ENCODE measurements around the gene FKRP. TPM values are rescaled to one million over a fixed set of nuclear protein-coding genes. Genes with fewer than 3 reads are reported as not detected.
A peak's percentile ranks its signal among the peaks of the same experiment; 100 is the strongest.

The FKRP gene
- total RNA-seq, 2 experiments from 2014 or later: 12.1 to 16.2 TPM

- POLR2A ChIA-PET: interaction anchor here (1.0 kb wide), 1 partner anchor 16 kb away, joined by 3 read pairs; no protein-coding TSS in a partner anchor
- DNase-seq: no peak
These were observed 19.3 kb upstream of the FKRP start for GRCh38 chr19:46726551-46726950.

GRCh38 chr19:46726971-46727501 lies 18.8 kb upstream of the FKRP start:
- Mint-ChIP-seq H3K4me3 (no peak overlapping the region), H3K4me1 (peaks cover 20% of the 10 kb centered on the region), H3K27ac (no peak overlapping the region), H3K27me3 (no peaks in the 10 kb centered on the region), H3K36me3 (ENCODE audit: low read depth) (peaks cover 43% of the 10 kb centered on the region), H3K9me3 (ENCODE audit: low read depth) (no peaks in the 10 kb centered on the region)
- ChIA-PET CTCF (interaction anchor here (0.5 to 3.7 kb wide), 7 partner anchors 11 to 207 kb away, joined by 3 to 62 read pairs (median 4); partner anchors contain the start of gene DACT3), POLR2A (interaction anchor here (1.0 kb wide), 1 partner anchor 15 kb away, joined by 3 read pairs; no protein-coding TSS in a partner anchor)
- DNase-seq (no peak), ATAC-seq (no peak)
- intact Hi-C loops (cut with DNase I, micrococcal nuclease): loop anchor here in 1 of 2 experiments (5.0 kb wide), 1 partner anchor 35 kb away; no protein-coding TSS in a partner anchor

More at GRCh38 chr19:46726551-46726950, 19.3 kb upstream of the FKRP start:
- Mint-ChIP-seq H3K9me3 (ENCODE audit: low read depth) (no peaks in the 10 kb centered on the region), H3K36me3 (ENCODE audit: low read depth) (peaks cover 44% of the 10 kb centered on the region), H3K27ac (no peak overlapping the region), H3K4me3 (no peak overlapping the region), H3K4me1 (peaks cover 15% of the 10 kb centered on the region), H3K27me3 (no peaks in the 10 kb centered on the region)
- intact Hi-C loops (cut with DNase I, micrococcal nuclease): loop anchor here in 1 of 2 experiments (5.0 kb wide), 1 partner anchor 34 kb away; no protein-coding TSS in a partner anchor
- CTCF ChIA-PET: interaction anchor here (0.7 to 3.7 kb wide), 5 partner anchors 11 to 206 kb away, joined by 3 to 62 read pairs (median 4); no protein-coding TSS in a partner anchor
- ATAC-seq: no peak

- intact Hi-C loops (cut with DNase I, micrococcal nuclease): loop anchor here (1.0 to 5.0 kb wide), 4 partner anchors 23 to 198 kb away; no protein-coding TSS in a partner anchor
- no peak for DNase-seq
- POLR2A ChIA-PET: no interaction called here
- Mint-ChIP-seq H3K9me3 (ENCODE audit: low read depth) (no peaks in the 10 kb centered on the region), H3K4me1 (peaks cover 22% of the 10 kb centered on the region), H3K36me3 (ENCODE audit: low read depth) (peaks cover 41% of the 10 kb centered on the region), H3K4me3 (no peak overlapping the region), H3K27ac (no peak overlapping the region), H3K27me3 (no peaks in the 10 kb centered on the region)
- no peak for ATAC-seq
- CTCF ChIA-PET: interaction anchor here (0.5 to 3.7 kb wide), 13 partner anchors 10 to 279 kb away, joined by 3 to 62 read pairs (median 4); partner anchors contain the start of genes CALM3 and DACT3
These were observed 18.1 kb upstream of the FKRP start for GRCh38 chr19:46727757-46728156.

GRCh38 chr19:46728208-46728607 lies 17.6 kb upstream of the FKRP start:
- Mint-ChIP-seq H3K27me3 (no peaks in the 10 kb centered on the region), H3K4me3 (no peak overlapping the region), H3K36me3 (ENCODE audit: low read depth) (peaks cover 41% of the 10 kb centered on the region), H3K4me1 (peaks cover 22% of the 10 kb centered on the region), H3K9me3 (ENCODE audit: low read depth) (no peaks in the 10 kb centered on the region), H3K27ac (no peak overlapping the region)
- ChIA-PET CTCF (interaction anchor here (0.6 to 3.7 kb wide), 22 partner anchors 9 to 911 kb away, joined by 3 to 62 read pairs (median 4); partner anchors contain the start of genes CALM3 and DACT3), POLR2A (no interaction called here)
- DNase-seq: no peak
- intact Hi-C loops (cut with DNase I, micrococcal nuclease): loop anchor here (1.0 to 5.0 kb wide), 4 partner anchors 24 to 199 kb away; no protein-coding TSS in a partner anchor
- ATAC-seq: no peak

GRCh38 chr19:46728693-46729339 lies 17.0 kb upstream of the FKRP start:
- H3K27me3 Mint-ChIP-seq: no peaks in the 10 kb centered on the region
- intact Hi-C loops (cut with DNase I, micrococcal nuclease): loop anchor here (1.0 to 5.0 kb wide), 4 partner anchors 25 to 200 kb away; no protein-coding TSS in a partner anchor
- no peaks in the 10 kb centered on the region for H3K9me3 Mint-ChIP-seq (ENCODE audit: low read depth)
- no peak overlapping the region for H3K4me3 Mint-ChIP-seq
- DNase-seq (peak; percentile 89), ATAC-seq (peak; percentile 93)
- POLR2A ChIA-PET: interaction anchor here (0.6 to 1.2 kb wide), 2 partner anchors 9 to 384 kb away, joined by 3 read pairs; no protein-coding TSS in a partner anchor
- peaks cover 42% of the 10 kb centered on the region for H3K36me3 Mint-ChIP-seq (ENCODE audit: low read depth)
- H3K4me1 Mint-ChIP-seq: peaks cover 22% of the 10 kb centered on the region
- CTCF ChIA-PET: interaction anchor here (0.6 to 3.7 kb wide), 23 partner anchors 11 to 912 kb away, joined by 3 to 62 read pairs (median 4); partner anchors contain the start of genes CALM3 and DACT3
- no peak overlapping the region for H3K27ac Mint-ChIP-seq

- Mint-ChIP-seq H3K4me1 (peaks cover 22% of the 10 kb centered on the region), H3K36me3 (ENCODE audit: low read depth) (peaks cover 41% of the 10 kb centered on the region), H3K27me3 (no peaks in the 10 kb centered on the region), H3K4me3 (no peak overlapping the region), H3K27ac (no peak overlapping the region), H3K9me3 (ENCODE audit: low read depth) (no peaks in the 10 kb centered on the region)
- intact Hi-C loops (cut with DNase I, micrococcal nuclease): loop anchor here in 1 of 2 experiments (2.0 to 5.0 kb wide), 3 partner anchors 13 to 115 kb away; partner anchors contain the start of gene PRKD2
- ChIA-PET POLR2A (interaction anchor here (0.6 to 1.2 kb wide), 2 partner anchors 10 to 385 kb away, joined by 3 read pairs; no protein-coding TSS in a partner anchor), CTCF (interaction anchor here (0.9 to 3.7 kb wide), 10 partner anchors 12 to 115 kb away, joined by 3 to 62 read pairs (median 4); no protein-coding TSS in a partner anchor)
- no peak for DNase-seq
- no peak for ATAC-seq
These were observed 16.2 kb upstream of the FKRP start for GRCh38 chr19:46729696-46730095.

- Mint-ChIP-seq H3K27ac (no peak overlapping the region), H3K4me3 (no peak overlapping the region), H3K27me3 (no peaks in the 10 kb centered on the region), H3K4me1 (peaks cover 22% of the 10 kb centered on the region), H3K9me3 (ENCODE audit: low read depth) (no peaks in the 10 kb centered on the region), H3K36me3 (ENCODE audit: low read depth) (peaks cover 38% of the 10 kb centered on the region)
- ChIA-PET POLR2A (no interaction called here), CTCF (interaction anchor here (0.6 to 3.7 kb wide), 9 partner anchors 12 to 111 kb away, joined by 3 to 62 read pairs (median 4); no protein-coding TSS in a partner anchor)
- intact Hi-C loops (cut with DNase I, micrococcal nuclease): loop anchor here in 1 of 2 experiments (2.0 kb wide), 1 partner anchor 13 kb away; the partner anchor contains the start of gene PRKD2
- DNase-seq (no peak), ATAC-seq (no peak)
These were observed 15.7 kb upstream of the FKRP start for GRCh38 chr19:46730187-46730586.

- DNase-seq (no peak), ATAC-seq (no peak)
- POLR2A ChIA-PET: interaction anchor here (0.6 kb wide), 1 partner anchor 28 kb away, joined by 10 read pairs; no protein-coding TSS in a partner anchor
- CTCF ChIA-PET: interaction anchor here (0.6 to 1.8 kb wide), 7 partner anchors 11 to 111 kb away, joined by 3 to 5 read pairs (median 3); no protein-coding TSS in a partner anchor
- intact Hi-C loops (cut with DNase I, micrococcal nuclease): loop anchor here in 1 of 2 experiments (2.0 kb wide), 1 partner anchor 14 kb away; the partner anchor contains the start of gene PRKD2
- H3K27me3 Mint-ChIP-seq: no peaks in the 10 kb centered on the region
- H3K4me3 Mint-ChIP-seq: no peak overlapping the region
- H3K36me3 Mint-ChIP-seq (ENCODE audit: low read depth): peaks cover 38% of the 10 kb centered on the region
- no peak overlapping the region for H3K27ac Mint-ChIP-seq
- H3K9me3 Mint-ChIP-seq (ENCODE audit: low read depth): no peaks in the 10 kb centered on the region
- peaks cover 22% of the 10 kb centered on the region for H3K4me1 Mint-ChIP-seq
These were observed 15.3 kb upstream of the FKRP start for GRCh38 chr19:46730595-46730994.

GRCh38 chr19:46731007-46731501 lies 14.8 kb upstream of the FKRP start:
- Mint-ChIP-seq H3K9me3 (ENCODE audit: low read depth) (no peaks in the 10 kb centered on the region), H3K27me3 (no peaks in the 10 kb centered on the region), H3K36me3 (ENCODE audit: low read depth) (peaks cover 35% of the 10 kb centered on the region), H3K4me1 (peaks cover 22% of the 10 kb centered on the region), H3K27ac (no peak overlapping the region), H3K4me3 (no peak overlapping the region)
- intact Hi-C loops (cut with DNase I, micrococcal nuclease): loop anchor here in 1 of 2 experiments (2.0 kb wide), 1 partner anchor 14 kb away; the partner anchor contains the start of gene PRKD2
- DNase-seq: no peak
- ChIA-PET POLR2A (interaction anchor here (0.6 kb wide), 1 partner anchor 29 kb away, joined by 10 read pairs; no protein-coding TSS in a partner anchor), CTCF (interaction anchor here (0.8 to 1.8 kb wide), 8 partner anchors 11 to 87 kb away, joined by 3 to 5 read pairs (median 3); no protein-coding TSS in a partner anchor)
- no peak for ATAC-seq

GRCh38 chr19:46731584-46731983 lies 14.3 kb upstream of the FKRP start:
- ChIA-PET CTCF (interaction anchor here (0.9 to 1.8 kb wide), 5 partner anchors 17 to 88 kb away, joined by 3 to 5 read pairs (median 3); no protein-coding TSS in a partner anchor), POLR2A (no interaction called here)
- H3K27me3 Mint-ChIP-seq: no peaks in the 10 kb centered on the region
- peaks cover 35% of the 10 kb centered on the region for H3K36me3 Mint-ChIP-seq (ENCODE audit: low read depth)
- no peak overlapping the region for H3K4me3 Mint-ChIP-seq
- intact Hi-C loops (cut with DNase I, micrococcal nuclease): loop anchor here in 1 of 2 experiments (2.0 kb wide), 1 partner anchor 15 kb away; the partner anchor contains the start of gene PRKD2
- DNase-seq (no peak), ATAC-seq (no peak)
- no peaks in the 10 kb centered on the region for H3K9me3 Mint-ChIP-seq (ENCODE audit: low read depth)
- no peak overlapping the region for H3K27ac Mint-ChIP-seq
- H3K4me1 Mint-ChIP-seq: peaks cover 22% of the 10 kb centered on the region
